A673 (cell line): ENCODE data around the gene WDR19. TPM values are rescaled to one million over a fixed set of nuclear protein-coding genes. Genes with fewer than 3 reads are reported as not detected.

Source experiments
- BruUV-seq: library from RNA; stranded (reverse); fragments of 400-500 nt; replicated peaks from 2 replicates; lab custom pipeline; 2021; lab: Mats Ljungman, UMichigan
- CTCF ChIA-PET: fragments of 300-600 bp; sonication (Branson Sonifier 250); formaldehyde crosslinking; loops from one replicate; lab custom pipeline; 2022; ENCODE audit warnings: antibody characterized with exemption; lab: Charles Lee
- POLR2A ChIA-PET: fragments of 300-600 bp; sonication (Branson Sonifier 250); formaldehyde crosslinking; loops from one replicate; lab custom pipeline; 2022; ENCODE audit warnings: antibody characterized with exemption; ENCODE audit not compliant: low non-redundant PET; lab: Charles Lee
- DNase-seq: peaks from one replicate; pipeline ENCODE4 v3.0.0-alpha.2; 2015; ENCODE audit warnings: low spot score
- H3K27ac ChIP-seq: fragments of 200-600 bp; sonication (generic); 2 replicates; pipeline ENCODE4 v1.5.1; 2016; ENCODE audit warnings: mixed run types, low read depth, mild to moderate bottlenecking, mixed read lengths, antibody characterized with exemption, low read length; ENCODE audit not compliant: poor library complexity, severe bottlenecking
- H3K27me3 ChIP-seq: fragments of 200-600 bp; sonication (generic); replicated peaks from 2 replicates; pipeline ENCODE4 v1.6.1; 2017; ENCODE audit warnings: mixed run types, low read depth, mild to moderate bottlenecking, mixed read lengths, antibody characterized with exemption, low read length; ENCODE audit not compliant: insufficient read depth, poor library complexity
- H3K36me3 ChIP-seq: fragments of 200-600 bp; sonication (generic); 2 replicates; pipeline ENCODE4 v1.6.1; 2016; ENCODE audit warnings: mixed run types, mild to moderate bottlenecking, mixed read lengths, antibody characterized with exemption, low read length; ENCODE audit not compliant: insufficient read depth, poor library complexity, severe bottlenecking
- H3K4me1 ChIP-seq: fragments of 200-600 bp; sonication (generic); 2 replicates; pipeline ENCODE4 v1.6.1; 2017; ENCODE audit warnings: mixed run types, mild to moderate bottlenecking, mixed read lengths, antibody characterized with exemption, low read length; ENCODE audit not compliant: insufficient read depth, poor library complexity, severe bottlenecking
- H3K4me3 ChIP-seq: fragments of 200-600 bp; sonication (generic); 2 replicates; pipeline ENCODE4 v1.5.1; 2016; ENCODE audit warnings: low read depth, mixed run types, mild to moderate bottlenecking, mixed read lengths, low read length; ENCODE audit not compliant: poor library complexity, severe bottlenecking
- H3K9me3 ChIP-seq: fragments of 200-600 bp; sonication (generic); 2 replicates; pipeline ENCODE4 v1.6.1; 2016; ENCODE audit warnings: mixed run types, low read depth, mild to moderate bottlenecking, mixed read lengths, antibody characterized with exemption, low read length; ENCODE audit not compliant: poor library complexity, severe bottlenecking
- CTCF ChIP-seq: fragments of 300-800, 200-600 bp; sonication (generic); conservative IDR thresholded peaks from 2 replicates; pipeline ENCODE4 v1.5.1; 2017; ENCODE audit warnings: low read depth, mild to moderate bottlenecking, antibody characterized with exemption, low read length, moderate library complexity, mixed read lengths
- EZH2 ChIP-seq: fragments of 200-600 bp; sonication (generic); IDR thresholded peaks from 2 replicates; pipeline ENCODE4 v1.6.1; 2017; ENCODE audit warnings: borderline replicate concordance, low read depth, mild to moderate bottlenecking, mixed read lengths, antibody characterized with exemption, low read length; ENCODE audit not compliant: poor library complexity, severe bottlenecking
- intact Hi-C: fragments of 100-400 bp; cut with micrococcal nuclease; formaldehyde crosslinking; loops from one replicate; pipeline ENCODE4 v1.10.0; 2022; ENCODE audit not compliant: unreplicated experiment
- total RNA-seq: library from RNA; stranded (reverse); gene quantifications from 2 replicates; pipeline ENCODE4 v1.2.3, GENCODE V29; 2021

The WDR19 gene
- total RNA-seq, 1 experiment from 2014 or later, result 33.7 TPM

GRCh38 chr4:39230462-39230861 lies 48.1 kb downstream of the WDR19 start:
- no peaks in the 10 kb centered on the region for H3K9me3 ChIP-seq
- no peak for TF ChIP-seq EZH2
- TF ChIP-seq CTCF, result no peak
- ChIA-PET POLR2A (no interaction called here), CTCF (no interaction called here)
- no peaks in the 10 kb centered on the region for H3K36me3 ChIP-seq
- no peaks in the 10 kb centered on the region for H3K27me3 ChIP-seq
- intact Hi-C loops, result no loop called here
- H3K4me1 ChIP-seq, result no peaks in the 10 kb centered on the region
- no peak for DNase-seq
- no peak overlapping the region for H3K4me3 ChIP-seq
- H3K27ac ChIP-seq, result no peak overlapping the region
- no TSS peak for BruUV-seq

GRCh38 chr4:39231660-39232059 lies 49.3 kb downstream of the WDR19 start:
- CTCF ChIA-PET, result no interaction called here
- POLR2A ChIA-PET, result interaction anchor here (0.6 kb wide), 1 partner anchor 163 kb away, joined by 5 read pairs; no protein-coding TSS in a partner anchor
- no peak overlapping the region for H3K4me3 ChIP-seq
- no peaks in the 10 kb centered on the region for H3K27me3 ChIP-seq
- TF ChIP-seq EZH2 (no peak), CTCF (no peak)
- no TSS peak for BruUV-seq
- H3K9me3 ChIP-seq, result no peaks in the 10 kb centered on the region
- no peaks in the 10 kb centered on the region for H3K4me1 ChIP-seq
- no peak overlapping the region for H3K27ac ChIP-seq
- intact Hi-C loops, result no loop called here
- H3K36me3 ChIP-seq, result no peaks in the 10 kb centered on the region
- DNase-seq, result no peak

- no peaks in the 10 kb centered on the region for H3K36me3 ChIP-seq
- H3K27ac ChIP-seq, result no peak overlapping the region
- no peak overlapping the region for H3K4me3 ChIP-seq
- CTCF ChIA-PET, result no interaction called here
- no peaks in the 10 kb centered on the region for H3K4me1 ChIP-seq
- H3K27me3 ChIP-seq, result no peaks in the 10 kb centered on the region
- H3K9me3 ChIP-seq, result no peaks in the 10 kb centered on the region
- TF ChIP-seq CTCF (no peak), EZH2 (no peak)
- intact Hi-C loops, result no loop called here
- no TSS peak for BruUV-seq
- DNase-seq, result no peak
- POLR2A ChIA-PET, result no interaction called here
Measured at GRCh38 chr4:39232100-39232499, 49.8 kb downstream of the WDR19 start.
